ENCODE results near the gene AKR1B15.

AKR1B15 gene

GRCh38 chr7:134599371-134599770, 50.5 kb downstream of the AKR1B15 start:
- Histone ChIP-seq H3K27ac (replicated peaks; ENCODE audit: low read length) (no peak overlapping the region), H2BK5ac (ENCODE audit: low read length) (no peak overlapping the region), H3K4me2 (ENCODE audit: insufficient read depth, low read length, poor library complexity, severe bottlenecking) (no peak overlapping the region), H2BK15ac (ENCODE audit: low read length) (no peak overlapping the region), H3K27me3 (ENCODE audit: control insufficient read depth in 3 of 3, insufficient read depth in 3 of 3, low read depth in 1 of 3, low read length in 3 of 3) (no peaks in the 10 kb centered on the region), H3K4ac (ENCODE audit: low read length) (no peak overlapping the region), H3K23ac (ENCODE audit: low read depth, low read length, poor library complexity) (no peak overlapping the region), H3K9ac (ENCODE audit: low read depth, low read length, poor library complexity) (no peak overlapping the region), H2AFZ (ENCODE audit: low read length) (peak overlapping the region; percentile 80), H3K9me3 (replicated peaks in 1 of 2; ENCODE audit: control insufficient read depth in 2 of 2, insufficient read depth in 1 of 2, low read depth in 1 of 2, low read length in 2 of 2) (peaks cover 3 to 18% of the 10 kb centered on the region in 2 donors), H3K18ac (ENCODE audit: low read length) (no peak overlapping the region), H2AK5ac (ENCODE audit: low read depth, low read length) (no peak overlapping the region), H4K91ac (ENCODE audit: low read depth, low read length, poor library complexity) (no peak overlapping the region), H2BK12ac (ENCODE audit: low read length) (no peak overlapping the region), H3K79me1 (ENCODE audit: low read depth, low read length) (no peaks in the 10 kb centered on the region), H3K36me3 (replicated peaks in 1 of 2; ENCODE audit: control insufficient read depth in 2 of 2, insufficient read depth in 2 of 2, low read length in 2 of 2) (no peaks in the 10 kb centered on the region), H2BK120ac (ENCODE audit: low read depth, low read length) (no peak overlapping the region), H3K14ac (ENCODE audit: low read length) (no peak overlapping the region), H4K8ac (ENCODE audit: low read depth, low read length) (no peak overlapping the region), H3K4me1 (ENCODE audit: control insufficient read depth in 2 of 2, insufficient read depth in 1 of 2, low read depth in 1 of 2, low read length in 2 of 2) (peaks cover 3 to 6% of the 10 kb centered on the region in 2 donors), H3K4me3 (ENCODE audit: low read length in 2 of 2) (no peak overlapping the region)
- no peak for DNase-seq (ENCODE audit: low spot score)
- no CpG with 5 or more reads among the region's 6 CpGs for WGBS, 2 donors (ENCODE audit: extremely low coverage in 2 of 2, insufficient read length in 2 of 2, insufficient replicate concordance in 1 of 2)

GRCh38 chr7:134601459-134601858, 52.5 kb downstream of the AKR1B15 start:
- Histone ChIP-seq H2BK5ac (ENCODE audit: low read length) (no peak overlapping the region), H3K4ac (ENCODE audit: low read length) (no peak overlapping the region), H3K4me1 (ENCODE audit: control insufficient read depth in 2 of 2, insufficient read depth in 1 of 2, low read depth in 1 of 2, low read length in 2 of 2) (peaks cover 3 to 6% of the 10 kb centered on the region in 2 donors), H3K27ac (replicated peaks; ENCODE audit: low read length) (no peak overlapping the region), H2BK120ac (ENCODE audit: low read depth, low read length) (no peak overlapping the region), H2AFZ (ENCODE audit: low read length) (peak overlapping the region; percentile 8), H2AK5ac (ENCODE audit: low read depth, low read length) (no peak overlapping the region), H3K36me3 (replicated peaks in 1 of 2; ENCODE audit: control insufficient read depth in 2 of 2, insufficient read depth in 2 of 2, low read length in 2 of 2) (no peaks in the 10 kb centered on the region), H4K8ac (ENCODE audit: low read depth, low read length) (no peak overlapping the region), H3K79me1 (ENCODE audit: low read depth, low read length) (no peaks in the 10 kb centered on the region), H3K14ac (ENCODE audit: low read length) (no peak overlapping the region), H3K4me3 (ENCODE audit: low read length in 2 of 2) (no peak overlapping the region), H2BK12ac (ENCODE audit: low read length) (no peak overlapping the region), H3K9me3 (replicated peaks in 1 of 2; ENCODE audit: control insufficient read depth in 2 of 2, insufficient read depth in 1 of 2, low read depth in 1 of 2, low read length in 2 of 2) (peaks cover 3 to 18% of the 10 kb centered on the region in 2 donors), H4K91ac (ENCODE audit: low read depth, low read length, poor library complexity) (no peak overlapping the region), H3K23ac (ENCODE audit: low read depth, low read length, poor library complexity) (no peak overlapping the region), H2BK15ac (ENCODE audit: low read length) (no peak overlapping the region), H3K4me2 (ENCODE audit: insufficient read depth, low read length, poor library complexity, severe bottlenecking) (no peak overlapping the region), H3K9ac (ENCODE audit: low read depth, low read length, poor library complexity) (no peak overlapping the region), H3K18ac (ENCODE audit: low read length) (no peak overlapping the region), H3K27me3 (ENCODE audit: control insufficient read depth in 3 of 3, insufficient read depth in 3 of 3, low read depth in 1 of 3, low read length in 3 of 3) (no peaks in the 10 kb centered on the region)
- DNase-seq (ENCODE audit: low spot score), result no peak
- WGBS, 2 donors (ENCODE audit: extremely low coverage in 2 of 2, insufficient read length in 2 of 2, insufficient replicate concordance in 1 of 2), result no CpG with 5 or more reads among the region's 4 CpGs

- no peaks in the 10 kb centered on the region for H3K79me1 ChIP-seq (ENCODE audit: low read depth, low read length)
- no peak overlapping the region for H3K23ac ChIP-seq (ENCODE audit: low read depth, low read length, poor library complexity)
- no peak overlapping the region for H3K4me3 ChIP-seq (ENCODE audit: low read length in 2 of 2)
- peak overlapping the region; percentile 67 for H2AFZ ChIP-seq (ENCODE audit: low read length)
- no peaks in the 10 kb centered on the region for H3K36me3 ChIP-seq (replicated peaks in 1 of 2; ENCODE audit: control insufficient read depth in 2 of 2, insufficient read depth in 2 of 2, low read length in 2 of 2)
- H2BK5ac ChIP-seq (ENCODE audit: low read length), result no peak overlapping the region
- WGBS, 2 donors (ENCODE audit: extremely low coverage in 2 of 2, insufficient read length in 2 of 2, insufficient replicate concordance in 1 of 2), result no CpG with 5 or more reads among the region's 11 CpGs
- H3K9me3 ChIP-seq (replicated peaks in 1 of 2; ENCODE audit: control insufficient read depth in 2 of 2, insufficient read depth in 1 of 2, low read depth in 1 of 2, low read length in 2 of 2), result peaks cover 3 to 15% of the 10 kb centered on the region in 2 donors
- no peak overlapping the region for H3K4me2 ChIP-seq (ENCODE audit: insufficient read depth, low read length, poor library complexity, severe bottlenecking)
- no peak overlapping the region for H3K14ac ChIP-seq (ENCODE audit: low read length)
- H2BK15ac ChIP-seq (ENCODE audit: low read length), result no peak overlapping the region
- H3K4ac ChIP-seq (ENCODE audit: low read length), result no peak overlapping the region
- no peak overlapping the region for H3K9ac ChIP-seq (ENCODE audit: low read depth, low read length, poor library complexity)
- no peak overlapping the region for H2BK120ac ChIP-seq (ENCODE audit: low read depth, low read length)
- no peak overlapping the region for H4K8ac ChIP-seq (ENCODE audit: low read depth, low read length)
- H3K4me1 ChIP-seq (ENCODE audit: control insufficient read depth in 2 of 2, insufficient read depth in 1 of 2, low read depth in 1 of 2, low read length in 2 of 2), result peaks cover 3 to 6% of the 10 kb centered on the region in 2 donors
- H3K27ac ChIP-seq (replicated peaks; ENCODE audit: low read length), result no peak overlapping the region
- H2AK5ac ChIP-seq (ENCODE audit: low read depth, low read length), result no peak overlapping the region
- H3K18ac ChIP-seq (ENCODE audit: low read length), result peak overlapping the region; percentile 31
- no peaks in the 10 kb centered on the region for H3K27me3 ChIP-seq (ENCODE audit: control insufficient read depth in 3 of 3, insufficient read depth in 3 of 3, low read depth in 1 of 3, low read length in 3 of 3)
- no peak overlapping the region for H2BK12ac ChIP-seq (ENCODE audit: low read length)
- DNase-seq (ENCODE audit: low spot score), result no peak
- H4K91ac ChIP-seq (ENCODE audit: low read depth, low read length, poor library complexity), result no peak overlapping the region
Measured at GRCh38 chr7:134602881-134603451, 54.1 kb downstream of the AKR1B15 start.

GRCh38 chr7:134605978-134606923, 57.3 kb downstream of the AKR1B15 start:
- Histone ChIP-seq H3K27ac (replicated peaks; ENCODE audit: low read length) (no peak overlapping the region), H4K8ac (ENCODE audit: low read depth, low read length) (no peak overlapping the region), H3K4me2 (ENCODE audit: insufficient read depth, low read length, poor library complexity, severe bottlenecking) (no peak overlapping the region), H3K4me3 (ENCODE audit: low read length in 2 of 2) (no peak overlapping the region), H3K79me1 (ENCODE audit: low read depth, low read length) (no peaks in the 10 kb centered on the region), H3K9ac (ENCODE audit: low read depth, low read length, poor library complexity) (no peak overlapping the region), H2BK15ac (ENCODE audit: low read length) (no peak overlapping the region), H3K27me3 (ENCODE audit: control insufficient read depth in 3 of 3, insufficient read depth in 3 of 3, low read depth in 1 of 3, low read length in 3 of 3) (no peaks in the 10 kb centered on the region), H3K4me1 (ENCODE audit: control insufficient read depth in 2 of 2, insufficient read depth in 1 of 2, low read depth in 1 of 2, low read length in 2 of 2) (peaks cover 0 to 3% of the 10 kb centered on the region in 2 donors), H3K36me3 (replicated peaks in 1 of 2; ENCODE audit: control insufficient read depth in 2 of 2, insufficient read depth in 2 of 2, low read length in 2 of 2) (no peaks in the 10 kb centered on the region), H3K18ac (ENCODE audit: low read length) (no peak overlapping the region), H3K4ac (ENCODE audit: low read length) (no peak overlapping the region), H2BK5ac (ENCODE audit: low read length) (no peak overlapping the region), H2AK5ac (ENCODE audit: low read depth, low read length) (no peak overlapping the region), H3K14ac (ENCODE audit: low read length) (no peak overlapping the region), H2AFZ (ENCODE audit: low read length) (peak overlapping the region; percentile 8), H3K9me3 (replicated peaks in 1 of 2; ENCODE audit: control insufficient read depth in 2 of 2, insufficient read depth in 1 of 2, low read depth in 1 of 2, low read length in 2 of 2) (no peaks in the 10 kb centered on the region), H4K91ac (ENCODE audit: low read depth, low read length, poor library complexity) (no peak overlapping the region), H2BK12ac (ENCODE audit: low read length) (no peak overlapping the region), H2BK120ac (ENCODE audit: low read depth, low read length) (no peak overlapping the region), H3K23ac (ENCODE audit: low read depth, low read length, poor library complexity) (no peak overlapping the region)
- no CpG with 5 or more reads among the region's 14 CpGs for WGBS, 2 donors (ENCODE audit: extremely low coverage in 2 of 2, insufficient read length in 2 of 2, insufficient replicate concordance in 1 of 2)
- DNase-seq (ENCODE audit: low spot score), result peak; percentile 50

Data from neuronal stem cell (in vitro differentiated cells).